H1 (cell line): ENCODE data around the gene KIF11. TPM values are rescaled to one million over a fixed set of nuclear protein-coding genes. Genes with fewer than 3 reads are reported as not detected.

Experiments used
- CTCF ChIA-PET: fragments of 300-600 bp; sonication (Branson Sonifier 250); formaldehyde crosslinking; loops from one replicate; lab custom pipeline; 2021; ENCODE audit not compliant: partially characterized antibody; lab: Charles Lee
- POLR2A ChIA-PET: fragments of 300-600 bp; sonication (Branson Sonifier 250); formaldehyde crosslinking; loops from one replicate; lab custom pipeline; 2021; ENCODE audit warnings: inconsistent platforms; ENCODE audit not compliant: partially characterized antibody; lab: Charles Lee
- DNase-seq, 2 experiments: peaks; one replicate each; pipeline versions ENCODE4 v3.0.0 to v3.0.0-alpha.2; 2010 to 2022; ENCODE audit warnings: low spot score in 2 of 2, low read depth in 1 of 2, mixed read lengths in 1 of 2
- FAIRE-seq: peaks from 2 replicates; lab custom pipeline; 2011; peaks lifted over from hg19 to GRCh38; lab: Jason Lieb, UNC
- H2AFZ ChIP-seq: 2 replicates; pipeline ENCODE4 v1.8.1; 2012; ENCODE audit warnings: low read length, inconsistent platforms
- H2AK5ac ChIP-seq: 2 replicates; pipeline ENCODE4 v1.6.1; 2013; ENCODE audit warnings: low read depth, low read length
- H2BK120ac ChIP-seq: replicated peaks from 2 replicates; pipeline ENCODE3; 2013; ENCODE audit warnings: low read depth, low read length, inconsistent platforms
- H2BK12ac ChIP-seq: 2 replicates; pipeline ENCODE4 v1.6.1; 2013; ENCODE audit warnings: low read depth, low read length
- H2BK15ac ChIP-seq: 2 replicates; pipeline ENCODE4 v1.6.1; 2013; ENCODE audit warnings: low read length
- H2BK20ac ChIP-seq: 2 replicates; pipeline ENCODE4 v1.6.1; 2013; ENCODE audit warnings: low read length
- H2BK5ac ChIP-seq: 2 replicates; pipeline ENCODE4 v1.6.1; 2013; ENCODE audit warnings: low read depth, low read length
- H3K14ac ChIP-seq: 2 replicates; pipeline ENCODE4 v1.6.1; 2013; ENCODE audit warnings: inconsistent platforms; ENCODE audit not compliant: insufficient read length
- H3K18ac ChIP-seq: 2 replicates; pipeline ENCODE4 v1.6.1; 2013; ENCODE audit warnings: low read length; ENCODE audit errors: extremely low read depth
- H3K23ac ChIP-seq: 2 replicates; pipeline ENCODE4 v1.6.1; 2013; ENCODE audit warnings: inconsistent platforms; ENCODE audit not compliant: insufficient read length
- H3K23me2 ChIP-seq: 2 replicates; pipeline ENCODE4 v1.6.1; 2013; ENCODE audit warnings: low read depth, low read length
- H3K27ac ChIP-seq: 2 replicates; pipeline ENCODE4 v1.6.1; 2011; ENCODE audit warnings: low read depth, low read length, inconsistent platforms
- H3K27me3 ChIP-seq, 4 experiments: replicated peaks in 1 of 4; 1 replicate in 1 of 4; 2 replicates in 3 of 4; pipeline versions ENCODE4 v1.6.1 to v1.8.1; 2011 to 2013; ENCODE audit warnings: low read length in 3 of 4, mild to moderate bottlenecking in 3 of 4, inconsistent platforms in 2 of 4, mixed read lengths in 2 of 4, moderate library complexity in 1 of 4; ENCODE audit not compliant: control insufficient read depth in 3 of 4, insufficient read depth in 3 of 4; ENCODE audit errors: extremely low read depth in 1 of 4
- H3K36me3 ChIP-seq, 4 experiments: 2 replicates each; pipeline versions ENCODE4 v1.6.1 to v1.8.1; 2011 to 2013; ENCODE audit warnings: mild to moderate bottlenecking in 4 of 4, low read length in 3 of 4, moderate library complexity in 2 of 4, control low read depth in 1 of 4, inconsistent platforms in 1 of 4; ENCODE audit not compliant: insufficient read depth in 4 of 4, control insufficient read depth in 2 of 4
- H3K4ac ChIP-seq: replicated peaks from 2 replicates; pipeline ENCODE3; 2013; ENCODE audit warnings: low read length, low read depth, mixed read lengths, inconsistent platforms; ENCODE audit not compliant: insufficient read length
- H3K4me1 ChIP-seq, 4 experiments: replicated peaks in 1 of 4; 1 replicate in 1 of 4; 2 replicates in 3 of 4; pipeline versions ENCODE4 v1.6.1 to v1.8.1; 2011 to 2013; ENCODE audit warnings: low read length in 3 of 4, inconsistent platforms in 2 of 4, mixed read lengths in 1 of 4; ENCODE audit not compliant: insufficient read depth in 4 of 4, control insufficient read depth in 3 of 4
- H3K4me2 ChIP-seq, 2 experiments: 2 replicates each; pipeline versions ENCODE4 v1.6.1 to v1.8.1; 2011 to 2013; ENCODE audit warnings: low read depth in 2 of 2, low read length in 2 of 2, control low read depth in 1 of 2, inconsistent platforms in 1 of 2, mild to moderate bottlenecking in 1 of 2; ENCODE audit not compliant: insufficient read depth in 1 of 2
- H3K4me3 ChIP-seq, 4 experiments: fragments of 200-600, 300-600 bp in 1 of 4; sonication (generic), shearing (Covaris generic), sonication (Bioruptor Twin) in 1 of 4; 2 replicates each; pipeline versions ENCODE4 v1.5.1 to v1.8.1; 2011 to 2016; ENCODE audit warnings: low read length in 4 of 4, low read depth in 3 of 4, control low read depth in 2 of 4, inconsistent platforms in 2 of 4, mild to moderate bottlenecking in 2 of 4, mixed read lengths in 1 of 4, moderate library complexity in 1 of 4; ENCODE audit not compliant: insufficient read depth in 2 of 4; ENCODE audit errors: extremely low read depth in 1 of 4
- H3K56ac ChIP-seq: replicated peaks from 2 replicates; pipeline ENCODE3; 2013; ENCODE audit warnings: low read depth, mild to moderate bottlenecking, mixed read lengths, low read length, inconsistent platforms; ENCODE audit not compliant: insufficient read length
- H3K79me1 ChIP-seq: 2 replicates; pipeline ENCODE4 v1.6.1; 2013; ENCODE audit warnings: low read depth, low read length, control low read depth
- H3K79me2 ChIP-seq, 2 experiments: 2 replicates each; pipeline versions ENCODE4 v1.6.1 to v1.8.1; 2012 to 2013; ENCODE audit warnings: low read length in 2 of 2, mild to moderate bottlenecking in 2 of 2, inconsistent platforms in 1 of 2; ENCODE audit not compliant: insufficient read depth in 2 of 2, control insufficient read depth in 1 of 2
- H3K9ac ChIP-seq, 4 experiments: replicated peaks in 1 of 4; 1 replicate in 1 of 4; 2 replicates in 3 of 4; pipeline versions ENCODE4 v1.6.1 to v1.8.1; 2011 to 2013; ENCODE audit warnings: low read depth in 3 of 4, low read length in 3 of 4, control low read depth in 2 of 4, mild to moderate bottlenecking in 2 of 4, moderate library complexity in 2 of 4, inconsistent platforms in 1 of 4; ENCODE audit errors: extremely low read depth in 1 of 4
- H3K9me3 ChIP-seq, 2 experiments: 2 replicates each; pipeline versions ENCODE4 v1.6.1 to v1.8.1; 2012 to 2013; ENCODE audit warnings: mild to moderate bottlenecking in 2 of 2, moderate library complexity in 2 of 2, control low read depth in 1 of 2, inconsistent platforms in 1 of 2, low read depth in 1 of 2, low read length in 1 of 2, mixed read lengths in 1 of 2; ENCODE audit not compliant: insufficient read depth in 2 of 2
- H4K20me1 ChIP-seq, 2 experiments: replicated peaks in 1 of 2; 2 replicates each; pipeline versions ENCODE3 to v1.8.1; 2011 to 2013; ENCODE audit warnings: inconsistent platforms in 2 of 2, low read length in 2 of 2, mild to moderate bottlenecking in 1 of 2; ENCODE audit not compliant: insufficient read depth in 2 of 2, control insufficient read depth in 1 of 2
- H4K5ac ChIP-seq: 2 replicates; pipeline ENCODE4 v1.6.1; 2013; ENCODE audit warnings: low read length, low read depth, mixed read lengths, inconsistent platforms; ENCODE audit not compliant: insufficient read length
- H4K8ac ChIP-seq: 2 replicates; pipeline ENCODE4 v1.8.0; 2013; ENCODE audit warnings: mild to moderate bottlenecking, moderate library complexity, low read length, inconsistent platforms; ENCODE audit not compliant: insufficient read depth; ENCODE audit errors: extremely low read depth
- H4K91ac ChIP-seq: replicated peaks from 2 replicates; pipeline ENCODE3; 2013; ENCODE audit warnings: low read length, mixed read lengths, inconsistent platforms; ENCODE audit not compliant: insufficient read length
- BRCA1 ChIP-seq: IDR thresholded peaks from 2 replicates; pipeline ENCODE4 v1.6.1; 2012; ENCODE audit warnings: low read depth, low read length, improper control_type of control experiment
- CHD1 ChIP-seq: IDR thresholded peaks from 2 replicates; pipeline ENCODE4 v1.6.1; 2012; ENCODE audit warnings: low read depth, low read length, improper control_type of control experiment
- KDM4A ChIP-seq: IDR thresholded peaks from one replicate; pipeline ENCODE4 v1.7.1; 2012; ENCODE audit warnings: low read depth, mild to moderate bottlenecking, moderate library complexity, low read length, inconsistent platforms; ENCODE audit not compliant: severe bottlenecking
- WGBS, 2 experiments: shearing (Covaris generic) in 1 of 2; methylation state at CpG; one replicate each; pipeline versions ENCODE4 v1.1.6 to v1.1.7; 2013 to 2015; ENCODE audit warnings: low lambda C conversion rate in 2 of 2, mixed read lengths in 2 of 2, inconsistent platforms in 1 of 2, low coverage in 1 of 2, missing lambda C conversion rate in 1 of 2; ENCODE audit not compliant: insufficient replicate concordance in 2 of 2, insufficient coverage in 1 of 2, insufficient read length in 1 of 2; ENCODE audit errors: extremely low coverage in 1 of 2, missing lambda C conversion rate in 1 of 2; 5-methylcytosine and 5-hydroxymethylcytosine counted together
- polyA plus RNA-seq, 7 experiments: library from polyadenylated mRNA; depleted of rRNA in 3 of 7; stranded (reverse) in 5 of 7; unstranded in 2 of 7; fragments of >200 nt in 5 of 7; fragments of 200-250 nt in 2 of 7; gene quantifications; 1 replicate in 5 of 7; 2 replicates in 1 of 7; 4 replicates in 1 of 7; pipeline versions ENCODE4 v1.2.1 to v1.2.3, GENCODE V29; 2011 to 2013; ENCODE audit warnings: missing spikeins in 2 of 7, mixed read lengths in 2 of 7
- total RNA-seq: library from RNA; stranded (reverse); fragmentation: NEBNext Ultra II Directional; extraction: Animal tissue kit (Norgen Biotek cat#: 25700); gene quantifications from 2 replicates; pipeline ENCODE4 v1.2.1, GENCODE V29; 2021
- TF ChIP-seq, protein P1 (sequence below): IDR thresholded peaks from 2 replicates; pipeline ENCODE4 v1.6.1; 2011; ENCODE audit warnings: low read depth, mild to moderate bottlenecking, low read length; ENCODE audit not compliant: insufficient read depth

KIF11 gene
- total and polyA plus RNA-seq, 2 of the 8 experiments (the other 6 are each of a cell fraction or from before 2014, with no cell fraction given), result 11.1 to 59.2 TPM

DNA sequence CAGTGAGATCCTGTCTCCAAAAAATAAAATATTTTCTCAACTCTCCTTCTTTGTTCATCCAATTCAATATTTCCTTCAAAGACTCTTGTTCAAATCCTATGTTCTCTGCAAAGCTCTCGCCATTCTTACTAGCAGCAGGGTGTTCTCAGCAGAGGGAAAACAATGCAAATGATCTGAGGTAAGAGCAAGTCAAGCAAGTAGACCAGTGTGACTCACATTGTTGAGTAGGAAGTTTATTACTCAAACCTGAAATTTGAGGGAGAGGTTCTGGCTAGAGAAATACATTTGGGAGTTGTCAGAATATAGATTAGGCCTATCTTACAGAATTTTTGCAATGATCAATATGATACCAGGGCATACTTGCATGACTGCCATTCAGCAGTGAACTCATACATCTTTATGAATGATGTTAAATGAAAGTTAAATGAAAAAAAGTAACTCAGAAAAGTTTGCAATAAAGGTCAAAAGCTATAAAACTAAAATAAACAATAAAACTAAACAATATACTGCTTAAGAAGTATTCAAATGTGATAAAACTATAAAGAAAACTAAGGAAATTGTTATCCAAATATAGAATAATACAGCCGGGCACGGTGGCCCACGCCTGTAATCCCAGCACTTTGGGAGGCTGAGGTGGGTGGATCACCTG lies 24.9 kb upstream of the KIF11 start:
- H4K8ac ChIP-seq, result no peak overlapping the region
- WGBS, 2 experiments, result 85% methylated on average over 4 of the region's 4 CpGs; no CpG with 5 or more reads in 1 of the 2 experiments
- H3K27me3 ChIP-seq, result no peaks in the 10 kb centered on the region
- no peak overlapping the region for H3K4me2 ChIP-seq
- no peak overlapping the region for H2AFZ ChIP-seq
- H3K4ac ChIP-seq, result no peak overlapping the region
- no peak overlapping the region for H2BK5ac ChIP-seq
- H3K36me3 ChIP-seq, result peaks cover 0 to 4% (median 0%) of the 10 kb centered on the region in 4 experiments; a peak in 2 of 8 replicates
- no peak overlapping the region for H3K18ac ChIP-seq
- H4K91ac ChIP-seq, result no peak overlapping the region
- no peak overlapping the region for H2BK20ac ChIP-seq
- H3K9me3 ChIP-seq, result no peaks in the 10 kb centered on the region
- H2BK120ac ChIP-seq, result no peak overlapping the region
- peaks cover 12% of the 10 kb centered on the region for H3K79me1 ChIP-seq
- no peak overlapping the region for H3K9ac ChIP-seq
- H3K23ac ChIP-seq, result no peak overlapping the region
- no peak overlapping the region for H2BK15ac ChIP-seq
- H3K14ac ChIP-seq, result no peak overlapping the region
- peaks cover 0 to 69% of the 10 kb centered on the region in 2 experiments; a peak in 2 of 4 replicates for H3K79me2 ChIP-seq
- H3K4me3 ChIP-seq, result no peak overlapping the region
- H4K5ac ChIP-seq, result no peak overlapping the region
- no peak overlapping the region for H3K56ac ChIP-seq
- H2BK12ac ChIP-seq, result no peak overlapping the region
- POLR2A ChIA-PET, result no interaction called here
- CTCF ChIA-PET, result interaction anchor here (0.9 kb wide), 1 partner anchor 16 kb away, joined by 3 read pairs; no protein-coding TSS in a partner anchor
- DNase-seq, result no peak
- H4K20me1 ChIP-seq, result peaks cover 1 to 4% of the 10 kb centered on the region in 2 experiments
- no peak overlapping the region for H3K27ac ChIP-seq
- H3K4me1 ChIP-seq, result peaks cover 2 to 8% (median 5%) of the 10 kb centered on the region in 4 experiments; a peak in 4 of 7 replicates
- no peak for FAIRE-seq
- peaks cover 5% of the 10 kb centered on the region; the same call in 1 of the 2 replicates for H3K23me2 ChIP-seq
- no peak overlapping the region for H2AK5ac ChIP-seq
- no peak for TF ChIP-seq BRCA1
- TF ChIP-seq KDM4A, result no peak
- TF ChIP-seq CHD1, result no peak
- TF ChIP-seq, protein P1, sequence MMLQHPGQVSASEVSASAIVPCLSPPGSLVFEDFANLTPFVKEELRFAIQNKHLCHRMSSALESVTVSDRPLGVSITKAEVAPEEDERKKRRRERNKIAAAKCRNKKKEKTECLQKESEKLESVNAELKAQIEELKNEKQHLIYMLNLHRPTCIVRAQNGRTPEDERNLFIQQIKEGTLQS, result no peak
